Neural cell (in vitro differentiated cells): ENCODE data around the gene PRRT4. TPM values are rescaled to one million over a fixed set of nuclear protein-coding genes. Genes with fewer than 3 reads are reported as not detected.

Experiments used
- H2AFZ ChIP-seq: fragments of 200-600, 300-800 bp; sonication (generic), shearing (Covaris generic); 2 replicates; pipeline ENCODE4 v1.6.0; 2014; ENCODE audit warnings: low read depth, mild to moderate bottlenecking, antibody characterized with exemption, low read length, moderate library complexity
- H3F3A ChIP-seq: fragments of 200-600 bp; shearing (Covaris generic); 2 replicates; pipeline ENCODE4 v1.6.1; 2016; ENCODE audit warnings: mild to moderate bottlenecking, moderate library complexity, mixed read lengths, antibody characterized with exemption, low read length; ENCODE audit not compliant: insufficient read depth, poor library complexity, severe bottlenecking
- H3K27ac ChIP-seq: fragments of 200-600, 300-800 bp; sonication (generic), shearing (Covaris generic); 2 replicates; pipeline ENCODE4 v1.5.1; 2014; ENCODE audit warnings: mild to moderate bottlenecking, low read length, moderate library complexity
- H3K27me3 ChIP-seq: fragments of 300-800, 200-600 bp; sonication (generic), shearing (Covaris generic); 2 replicates; pipeline ENCODE4 v1.6.0; 2014; ENCODE audit warnings: mild to moderate bottlenecking, low read depth, low read length, moderate library complexity; ENCODE audit not compliant: insufficient read depth
- H3K36me3 ChIP-seq: fragments of 300-800, 200-600 bp; sonication (generic), shearing (Covaris generic); 2 replicates; pipeline ENCODE4 v1.5.1; 2014; ENCODE audit warnings: mild to moderate bottlenecking, antibody characterized with exemption, low read length, moderate library complexity; ENCODE audit not compliant: insufficient read depth
- H3K4me2 ChIP-seq: fragments of 300-800, 200-600 bp; sonication (generic), shearing (Covaris generic); 2 replicates; pipeline ENCODE4 v1.6.0; 2014; ENCODE audit warnings: mild to moderate bottlenecking, low read length
- H3K4me3 ChIP-seq: fragments of 300-800, 200-600 bp; sonication (generic), shearing (Covaris generic); 2 replicates; pipeline ENCODE4 v1.5.1; 2014; ENCODE audit warnings: mild to moderate bottlenecking, low read length, moderate library complexity
- H3K79me2 ChIP-seq: fragments of 200-600 bp; shearing (Covaris generic); replicated peaks from 2 replicates; pipeline ENCODE4 v1.6.0; 2014; ENCODE audit warnings: mild to moderate bottlenecking, low read length, moderate library complexity; ENCODE audit not compliant: insufficient read depth
- H3K9ac ChIP-seq: fragments of 300-800, 200-600 bp; sonication (generic), shearing (Covaris generic); 2 replicates; pipeline ENCODE4 v1.6.1; 2016; ENCODE audit warnings: mild to moderate bottlenecking, low read length, mixed read lengths
- H3K9me2 ChIP-seq: fragments of 200-600 bp; shearing (Covaris generic); 2 replicates; pipeline ENCODE4 v1.6.1; 2016; ENCODE audit warnings: mild to moderate bottlenecking, low read length, mixed read lengths; ENCODE audit not compliant: insufficient read depth
- H3K9me3 ChIP-seq: fragments of 200-600, 300-800 bp; sonication (generic), shearing (Covaris generic); 2 replicates; pipeline ENCODE4 v1.6.1; 2016; ENCODE audit warnings: mild to moderate bottlenecking, mixed run types, low read length, moderate library complexity, mixed read lengths
- H4K20me1 ChIP-seq: fragments of 200-600 bp; shearing (Covaris generic); 2 replicates; pipeline ENCODE4 v1.6.1; 2016; ENCODE audit warnings: mild to moderate bottlenecking, mixed run types; ENCODE audit not compliant: insufficient read depth
- EP300 ChIP-seq: fragments of 450-650 bp; conservative IDR thresholded peaks from 2 replicates; pipeline ENCODE4 v1.6.1; 2014; ENCODE audit warnings: antibody characterized with exemption, mild to moderate bottlenecking, moderate library complexity; ENCODE audit not compliant: poor library complexity, severe bottlenecking
- EZH2 ChIP-seq: fragments of 200-600, 300-800 bp; shearing (Covaris generic), sonication (generic); IDR thresholded peaks from 2 replicates; pipeline ENCODE4 v1.6.1; 2014; ENCODE audit warnings: antibody characterized with exemption, low read length, borderline replicate concordance, mild to moderate bottlenecking; ENCODE audit not compliant: insufficient read depth, poor library complexity, severe bottlenecking
- MXI1 ChIP-seq: fragments of 450-650 bp; conservative IDR thresholded peaks from 2 replicates; pipeline ENCODE4 v1.6.1; 2014; ENCODE audit warnings: antibody characterized with exemption, mild to moderate bottlenecking; ENCODE audit not compliant: poor library complexity, severe bottlenecking
- POLR2AphosphoS5 ChIP-seq: IDR thresholded peaks from 2 replicates; pipeline ENCODE4 v1.6.1; 2012
- RAD21 ChIP-seq: fragments of 450-650 bp; conservative IDR thresholded peaks from 2 replicates; pipeline ENCODE4 v1.6.1; 2014; ENCODE audit warnings: antibody characterized with exemption, mild to moderate bottlenecking, moderate library complexity
- SMC3 ChIP-seq: fragments of 450-650 bp; conservative IDR thresholded peaks from 2 replicates; pipeline ENCODE4 v1.6.1; 2014; ENCODE audit warnings: antibody characterized with exemption, mild to moderate bottlenecking, moderate library complexity; ENCODE audit not compliant: poor library complexity
- TAF1 ChIP-seq: IDR thresholded peaks from 2 replicates; pipeline ENCODE4 v1.6.1; 2012; ENCODE audit warnings: low read depth
- polyA plus RNA-seq: library from polyadenylated mRNA; depleted of rRNA; stranded (reverse); fragments of >200 nt; gene quantifications from 2 replicates; pipeline ENCODE4 v1.2.3, GENCODE V29; 2014
- TF ChIP-seq, protein P1 (sequence below): fragments of 450-650 bp; IDR thresholded peaks from 2 replicates; pipeline ENCODE4 v1.5.1; 2014; ENCODE audit warnings: antibody characterized with exemption, mild to moderate bottlenecking, moderate library complexity; ENCODE audit not compliant: poor library complexity, severe bottlenecking
- TF ChIP-seq, protein P2 (sequence below): IDR thresholded peaks from 2 replicates; pipeline ENCODE4 v1.6.1; 2012; ENCODE audit warnings: borderline replicate concordance

The PRRT4 gene
- polyA plus RNA-seq, 1 donor from 2014 or later, result 32.5 TPM

GRCh38 chr7:128389618-128390329 is 28.3 kb upstream of the PRRT4 start:
- no peaks in the 10 kb centered on the region for H4K20me1 ChIP-seq
- H2AFZ ChIP-seq, result no peak overlapping the region
- H3K27me3 ChIP-seq, result no peaks in the 10 kb centered on the region
- no peak overlapping the region for H3K27ac ChIP-seq
- no peaks in the 10 kb centered on the region for H3K9me2 ChIP-seq
- no peaks in the 10 kb centered on the region for H3K36me3 ChIP-seq
- H3K9ac ChIP-seq, result no peak overlapping the region
- no peaks in the 10 kb centered on the region for H3F3A ChIP-seq
- H3K4me2 ChIP-seq, result no peak overlapping the region
- no peaks in the 10 kb centered on the region for H3K79me2 ChIP-seq
- no peak overlapping the region for H3K4me3 ChIP-seq
- TF ChIP-seq SMC3, result no peak
- no peak for TF ChIP-seq EP300
- TF ChIP-seq POLR2AphosphoS5, result no peak
- TF ChIP-seq EZH2, result no peak
- TF ChIP-seq, protein P1, sequence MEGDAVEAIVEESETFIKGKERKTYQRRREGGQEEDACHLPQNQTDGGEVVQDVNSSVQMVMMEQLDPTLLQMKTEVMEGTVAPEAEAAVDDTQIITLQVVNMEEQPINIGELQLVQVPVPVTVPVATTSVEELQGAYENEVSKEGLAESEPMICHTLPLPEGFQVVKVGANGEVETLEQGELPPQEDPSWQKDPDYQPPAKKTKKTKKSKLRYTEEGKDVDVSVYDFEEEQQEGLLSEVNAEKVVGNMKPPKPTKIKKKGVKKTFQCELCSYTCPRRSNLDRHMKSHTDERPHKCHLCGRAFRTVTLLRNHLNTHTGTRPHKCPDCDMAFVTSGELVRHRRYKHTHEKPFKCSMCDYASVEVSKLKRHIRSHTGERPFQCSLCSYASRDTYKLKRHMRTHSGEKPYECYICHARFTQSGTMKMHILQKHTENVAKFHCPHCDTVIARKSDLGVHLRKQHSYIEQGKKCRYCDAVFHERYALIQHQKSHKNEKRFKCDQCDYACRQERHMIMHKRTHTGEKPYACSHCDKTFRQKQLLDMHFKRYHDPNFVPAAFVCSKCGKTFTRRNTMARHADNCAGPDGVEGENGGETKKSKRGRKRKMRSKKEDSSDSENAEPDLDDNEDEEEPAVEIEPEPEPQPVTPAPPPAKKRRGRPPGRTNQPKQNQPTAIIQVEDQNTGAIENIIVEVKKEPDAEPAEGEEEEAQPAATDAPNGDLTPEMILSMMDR, result no peak
- TF ChIP-seq MXI1, result no peak
- no peak for TF ChIP-seq RAD21
- TF ChIP-seq, protein P2, sequence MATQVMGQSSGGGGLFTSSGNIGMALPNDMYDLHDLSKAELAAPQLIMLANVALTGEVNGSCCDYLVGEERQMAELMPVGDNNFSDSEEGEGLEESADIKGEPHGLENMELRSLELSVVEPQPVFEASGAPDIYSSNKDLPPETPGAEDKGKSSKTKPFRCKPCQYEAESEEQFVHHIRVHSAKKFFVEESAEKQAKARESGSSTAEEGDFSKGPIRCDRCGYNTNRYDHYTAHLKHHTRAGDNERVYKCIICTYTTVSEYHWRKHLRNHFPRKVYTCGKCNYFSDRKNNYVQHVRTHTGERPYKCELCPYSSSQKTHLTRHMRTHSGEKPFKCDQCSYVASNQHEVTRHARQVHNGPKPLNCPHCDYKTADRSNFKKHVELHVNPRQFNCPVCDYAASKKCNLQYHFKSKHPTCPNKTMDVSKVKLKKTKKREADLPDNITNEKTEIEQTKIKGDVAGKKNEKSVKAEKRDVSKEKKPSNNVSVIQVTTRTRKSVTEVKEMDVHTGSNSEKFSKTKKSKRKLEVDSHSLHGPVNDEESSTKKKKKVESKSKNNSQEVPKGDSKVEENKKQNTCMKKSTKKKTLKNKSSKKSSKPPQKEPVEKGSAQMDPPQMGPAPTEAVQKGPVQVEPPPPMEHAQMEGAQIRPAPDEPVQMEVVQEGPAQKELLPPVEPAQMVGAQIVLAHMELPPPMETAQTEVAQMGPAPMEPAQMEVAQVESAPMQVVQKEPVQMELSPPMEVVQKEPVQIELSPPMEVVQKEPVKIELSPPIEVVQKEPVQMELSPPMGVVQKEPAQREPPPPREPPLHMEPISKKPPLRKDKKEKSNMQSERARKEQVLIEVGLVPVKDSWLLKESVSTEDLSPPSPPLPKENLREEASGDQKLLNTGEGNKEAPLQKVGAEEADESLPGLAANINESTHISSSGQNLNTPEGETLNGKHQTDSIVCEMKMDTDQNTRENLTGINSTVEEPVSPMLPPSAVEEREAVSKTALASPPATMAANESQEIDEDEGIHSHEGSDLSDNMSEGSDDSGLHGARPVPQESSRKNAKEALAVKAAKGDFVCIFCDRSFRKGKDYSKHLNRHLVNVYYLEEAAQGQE, result no peak
- no peak for TF ChIP-seq TAF1
- H3K9me3 ChIP-seq, result no peaks in the 10 kb centered on the region

- no peaks in the 10 kb centered on the region for H3K36me3 ChIP-seq
- H3F3A ChIP-seq, result no peaks in the 10 kb centered on the region
- no peaks in the 10 kb centered on the region for H3K79me2 ChIP-seq
- no peaks in the 10 kb centered on the region for H3K9me3 ChIP-seq
- no peaks in the 10 kb centered on the region for H3K27me3 ChIP-seq
- no peak for TF ChIP-seq EZH2
- no peak for TF ChIP-seq POLR2AphosphoS5
- no peak for TF ChIP-seq RAD21
- no peak for TF ChIP-seq EP300
- TF ChIP-seq MXI1, result no peak
- TF ChIP-seq SMC3, result no peak
- no peak for TF ChIP-seq TAF1
- no peak overlapping the region for H3K4me3 ChIP-seq
- no peak overlapping the region for H3K4me2 ChIP-seq
- H4K20me1 ChIP-seq, result no peaks in the 10 kb centered on the region
- H3K9ac ChIP-seq, result no peak overlapping the region
- no peak overlapping the region for H3K27ac ChIP-seq
- no peaks in the 10 kb centered on the region for H3K9me2 ChIP-seq
- H2AFZ ChIP-seq, result no peak overlapping the region
Measured at GRCh38 chr7:128389085-128389617, 27.7 kb upstream of the PRRT4 start.
